GM12878 (cell line): ENCODE measurements around the gene PARD6B. TPM values are rescaled to one million over a fixed set of nuclear protein-coding genes. Genes with fewer than 3 reads are reported as not detected.

Experiments used
- ATAC-seq: fragments of 200-7000 bp; cut with Tn5 transposase; 3 replicates; pipeline ENCODE4 v1.9.1; 2020; ENCODE audit warnings: mild to moderate bottlenecking, moderate library complexity
- BruUV-seq: library from RNA; stranded (reverse); fragments of 400-500 nt; replicated peaks from 2 replicates; lab custom pipeline; 2021; lab: Mats Ljungman, UMichigan
- CTCF ChIA-PET: fragments of 300-600 bp; sonication (Branson Sonifier 250); formaldehyde crosslinking; extraction: SDS; loops from one replicate; lab custom pipeline; 2021; ENCODE audit warnings: inconsistent platforms; lab: Yijun Ruan, JAX
- POLR2A ChIA-PET: fragments of 350-600 bp; formaldehyde crosslinking; extraction: SDS; loops from one replicate; lab custom pipeline; 2021; ENCODE audit warnings: inconsistent platforms; lab: Charles Lee
- RAD21 ChIA-PET: fragments of 300-600 bp; sonication (Branson Sonifier 250); formaldehyde crosslinking; loops from one replicate; lab custom pipeline; 2023; ENCODE audit warnings: antibody characterized with exemption; ENCODE audit not compliant: unreplicated experiment; lab: Charles Lee
- SMC1A ChIA-PET: fragments of 300-600 bp; sonication (Branson Sonifier 250); formaldehyde crosslinking; loops from one replicate; lab custom pipeline; 2023; ENCODE audit not compliant: unreplicated experiment, uncharacterized antibody; lab: Charles Lee
- DNase-seq: peaks from one replicate; pipeline ENCODE4 v3.0.0-alpha.2; 2011; ENCODE audit warnings: low read depth, low spot score
- FAIRE-seq: peaks from 3 replicates; lab custom pipeline; 2011; peaks lifted over from hg19 to GRCh38; lab: Jason Lieb, UNC
- H2AFZ ChIP-seq: 2 replicates; pipeline ENCODE4 v1.6.0; 2011; ENCODE audit warnings: low read depth, low read length, control low read depth; ENCODE audit not compliant: control insufficient read depth
- H3K27ac ChIP-seq: 2 replicates; pipeline ENCODE4 v1.5.1; 2011; ENCODE audit warnings: control low read depth; ENCODE audit not compliant: control insufficient read depth, insufficient read depth
- H3K27me3 ChIP-seq, 2 experiments: replicated peaks in 1 of 2; 2 replicates each; pipeline versions ENCODE4 v1.6.0 to v1.6.1; 2011; ENCODE audit warnings: low read length in 1 of 2; ENCODE audit not compliant: control insufficient read depth in 2 of 2, insufficient read depth in 2 of 2
- H3K36me3 ChIP-seq, 2 experiments: 2 replicates each; pipeline ENCODE4 v1.5.1; 2011; ENCODE audit warnings: low read length in 1 of 2; ENCODE audit not compliant: control insufficient read depth in 2 of 2, insufficient read depth in 2 of 2
- H3K4me1 ChIP-seq: 2 replicates; pipeline ENCODE4 v1.6.1; 2011; ENCODE audit warnings: mild to moderate bottlenecking, low read length, moderate library complexity, mixed read lengths; ENCODE audit not compliant: control insufficient read depth, insufficient read depth
- H3K4me2 ChIP-seq: 2 replicates; pipeline ENCODE4 v1.6.0; 2011; ENCODE audit warnings: control low read depth; ENCODE audit not compliant: control insufficient read depth, insufficient read depth
- H3K4me3 ChIP-seq: fragments of 200-600 bp; sonication (generic); 2 replicates; pipeline ENCODE4 v1.5.1; 2016
- H3K79me2 ChIP-seq: 2 replicates; pipeline ENCODE4 v1.6.0; 2011; ENCODE audit warnings: low read length; ENCODE audit not compliant: control insufficient read depth, insufficient read depth
- H3K9ac ChIP-seq: 2 replicates; pipeline ENCODE4 v1.8.0; 2011; ENCODE audit warnings: low read length, control low read depth, mixed read lengths; ENCODE audit not compliant: control insufficient read depth, insufficient read depth
- H3K9me3 ChIP-seq: replicated peaks from 3 replicates; pipeline ENCODE4 v1.5.1; 2011; ENCODE audit warnings: mild to moderate bottlenecking, low read length; ENCODE audit not compliant: control insufficient read depth, insufficient read depth
- H4K20me1 ChIP-seq: 2 replicates; pipeline ENCODE4 v1.6.0; 2011; ENCODE audit not compliant: control insufficient read depth, insufficient read depth
- ETV6 ChIP-seq, 2 experiments: fragments of 450-650 bp in 1 of 2; IDR thresholded peaks in 1 of 2; conservative IDR thresholded peaks in 1 of 2; 2 replicates each; pipeline ENCODE4 v1.6.1; 2014; ENCODE audit warnings: antibody characterized with exemption in 1 of 2, borderline replicate concordance in 1 of 2, low read depth in 1 of 2, mild to moderate bottlenecking in 1 of 2, moderate library complexity in 1 of 2
- NFXL1 ChIP-seq: fragments of 450-650 bp; IDR thresholded peaks from 2 replicates; pipeline ENCODE4 v1.6.1; 2017; ENCODE audit warnings: antibody characterized with exemption, mild to moderate bottlenecking, borderline replicate concordance
- SREBF1 ChIP-seq: IDR thresholded peaks from 2 replicates; pipeline ENCODE4 v1.6.1; 2012; ENCODE audit warnings: mild to moderate bottlenecking, low read length
- SRF ChIP-seq, 2 experiments: IDR thresholded peaks; 2 replicates each; pipeline ENCODE4 v1.6.1; 2011; ENCODE audit warnings: low read depth in 2 of 2, low read length in 2 of 2, mild to moderate bottlenecking in 1 of 2, moderate library complexity in 1 of 2
- WGBS: methylation state at CpG from one replicate; pipeline ENCODE4 v1.1.6; 2016; ENCODE audit warnings: low lambda C conversion rate; ENCODE audit not compliant: insufficient replicate concordance, insufficient coverage; ENCODE audit errors: missing lambda C conversion rate; 5-methylcytosine and 5-hydroxymethylcytosine counted together
- in situ Hi-C: fragments of 300-500 bp; cut with MboI; formaldehyde crosslinking; loops from 9 replicates; pipeline ENCODE4 v1.14.3; 2018; ENCODE audit warnings: mixed read lengths
- intact Hi-C: fragments of 100-400 bp; cut with micrococcal nuclease; formaldehyde crosslinking; loops from one replicate; pipeline ENCODE4 v1.14.2; 2022; ENCODE audit not compliant: unreplicated experiment
- polyA plus RNA-seq, 11 experiments: library from polyadenylated mRNA; depleted of rRNA in 4 of 11; unstranded in 6 of 11; stranded (reverse) in 5 of 11; fragments of >200 nt; fragmentation: Nextera tagmentation in 4 of 11; fragmentation: Illumina TruSeq in 1 of 11; extraction: Ambion mirVana in 4 of 11; extraction: Trizol in 1 of 11; gene quantifications; 1 replicate in 1 of 11; 2 replicates in 10 of 11; pipeline versions ENCODE4 v1.2.1 to v1.2.3, GENCODE V29; 2011 to 2016; ENCODE audit warnings: inconsistent platforms in 2 of 11, missing spikeins in 2 of 11, low read depth in 1 of 11
- total RNA-seq, 4 experiments: library from RNA; depleted of rRNA in 3 of 4; stranded (reverse); fragments of >200 nt in 3 of 4; fragmentation: Illumina TruSeq in 1 of 4; extraction: Trizol in 1 of 4; gene quantifications; 2 replicates each; pipeline versions ENCODE4 v1.2.1 to v1.2.3, GENCODE V29; 2013 to 2021
- TF ChIP-seq, protein P1 (sequence below), 3 experiments: IDR thresholded peaks in 2 of 3; conservative IDR thresholded peaks in 1 of 3; 2 replicates each; pipeline ENCODE4 v1.5.1; 2011; ENCODE audit warnings: low read depth in 3 of 3, low read length in 3 of 3, mild to moderate bottlenecking in 3 of 3, control low read depth in 2 of 3, moderate library complexity in 2 of 3, inconsistent platforms in 1 of 3, mixed read lengths in 1 of 3; ENCODE audit not compliant: control insufficient read depth in 2 of 3, insufficient read depth in 1 of 3; ENCODE audit errors: extremely low read depth in 1 of 3

The PARD6B gene
- total and polyA plus RNA-seq, 10 of the 15 experiments (the other 5 are each of a cell fraction or from before 2014, with no cell fraction given): 0.57 to 4.7 (median 2.0) TPM

DNA sequence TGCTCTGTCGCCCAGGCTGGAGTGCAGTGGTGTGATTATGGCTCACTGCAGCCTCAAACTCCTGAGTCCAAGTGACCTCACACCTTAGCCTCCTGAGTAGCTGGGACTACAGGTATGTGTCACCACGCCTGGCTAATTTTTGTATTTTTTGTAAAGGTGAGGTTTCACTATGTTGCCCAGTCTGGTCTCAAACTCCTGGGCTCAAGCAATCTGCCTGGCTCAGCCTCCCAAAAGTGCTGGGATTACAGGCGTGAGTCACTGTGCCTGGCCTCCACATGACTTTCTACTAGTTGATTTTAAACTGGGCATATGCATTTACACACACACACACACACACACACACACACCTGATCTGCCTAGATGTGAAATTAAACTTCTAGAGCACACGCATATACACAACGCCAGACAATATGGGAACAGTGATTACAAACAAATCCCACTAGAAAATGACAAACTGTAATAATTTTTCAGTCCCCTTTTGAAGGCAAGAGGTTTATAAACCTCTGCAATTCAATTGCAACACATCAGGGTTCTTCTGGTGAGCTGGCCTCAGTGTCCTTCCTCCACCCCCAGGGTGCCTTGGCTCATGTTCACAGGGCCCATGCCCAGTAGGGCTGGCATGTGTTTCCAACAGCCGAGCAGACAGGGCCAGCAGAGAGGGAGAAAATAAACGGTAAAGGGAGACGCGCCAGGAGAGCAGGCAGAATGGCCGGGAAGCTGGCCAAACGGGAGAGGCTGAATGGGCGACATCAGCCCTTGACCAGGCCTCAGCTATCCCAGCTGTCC lies 31.2 kb downstream of the PARD6B start:
- in situ Hi-C loops: no loop called here
- no peaks in the 10 kb centered on the region for H3K79me2 ChIP-seq
- H4K20me1 ChIP-seq: no peaks in the 10 kb centered on the region
- TF ChIP-seq SRF (IDR thresholded peaks at IDR 0.05; ENCODE audit: low read depth in 2 of 2, low read length in 2 of 2): no peak
- TF ChIP-seq, protein P1, sequence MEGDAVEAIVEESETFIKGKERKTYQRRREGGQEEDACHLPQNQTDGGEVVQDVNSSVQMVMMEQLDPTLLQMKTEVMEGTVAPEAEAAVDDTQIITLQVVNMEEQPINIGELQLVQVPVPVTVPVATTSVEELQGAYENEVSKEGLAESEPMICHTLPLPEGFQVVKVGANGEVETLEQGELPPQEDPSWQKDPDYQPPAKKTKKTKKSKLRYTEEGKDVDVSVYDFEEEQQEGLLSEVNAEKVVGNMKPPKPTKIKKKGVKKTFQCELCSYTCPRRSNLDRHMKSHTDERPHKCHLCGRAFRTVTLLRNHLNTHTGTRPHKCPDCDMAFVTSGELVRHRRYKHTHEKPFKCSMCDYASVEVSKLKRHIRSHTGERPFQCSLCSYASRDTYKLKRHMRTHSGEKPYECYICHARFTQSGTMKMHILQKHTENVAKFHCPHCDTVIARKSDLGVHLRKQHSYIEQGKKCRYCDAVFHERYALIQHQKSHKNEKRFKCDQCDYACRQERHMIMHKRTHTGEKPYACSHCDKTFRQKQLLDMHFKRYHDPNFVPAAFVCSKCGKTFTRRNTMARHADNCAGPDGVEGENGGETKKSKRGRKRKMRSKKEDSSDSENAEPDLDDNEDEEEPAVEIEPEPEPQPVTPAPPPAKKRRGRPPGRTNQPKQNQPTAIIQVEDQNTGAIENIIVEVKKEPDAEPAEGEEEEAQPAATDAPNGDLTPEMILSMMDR (IDR thresholded peaks at IDR 0.05 in 2 of 3, conservative IDR thresholded peaks at IDR 0.05 in 1 of 3; ENCODE audit: control insufficient read depth in 2 of 3, extremely low read depth in 1 of 3, insufficient read depth in 1 of 3, low read depth in 3 of 3, low read length in 3 of 3): no peak
- TF ChIP-seq ETV6 (conservative IDR thresholded peaks at IDR 0.05 in 1 of 2, IDR thresholded peaks at IDR 0.05 in 1 of 2; ENCODE audit: borderline replicate concordance in 1 of 2, low read depth in 1 of 2): peak in 1 of 2 experiments; percentile 65; a peak in 1 of 4 replicates
- TF ChIP-seq NFXL1: peak; percentile 76; the same call in 1 of the 2 replicates
- no peak for TF ChIP-seq SREBF1
- RAD21 ChIA-PET: interaction anchor here (0.7 kb wide), 1 partner anchor 51 kb away, joined by 4 read pairs; no protein-coding TSS in a partner anchor
- no peaks in the 10 kb centered on the region for H3K36me3 ChIP-seq
- H2AFZ ChIP-seq: no peak overlapping the region
- POLR2A ChIA-PET: no interaction called here
- intact Hi-C loops: no loop called here
- no peak overlapping the region for H3K27ac ChIP-seq
- FAIRE-seq (no peak), DNase-seq (no peak), ATAC-seq (no peak)
- no peaks in the 10 kb centered on the region for H3K9me3 ChIP-seq
- no TSS peak for BruUV-seq
- WGBS: 57% methylated on average over 12 of the region's 12 CpGs
- H3K9ac ChIP-seq: no peak overlapping the region
- H3K4me1 ChIP-seq: no peaks in the 10 kb centered on the region
- H3K4me2 ChIP-seq: no peak overlapping the region
- CTCF ChIA-PET: interaction anchor here (1.2 kb wide), 1 partner anchor 13 kb away, joined by 3 read pairs; no protein-coding TSS in a partner anchor
- H3K4me3 ChIP-seq: no peak overlapping the region
- H3K27me3 ChIP-seq: no peaks in the 10 kb centered on the region
- SMC1A ChIA-PET: no interaction called here
